Activated CD4-positive, alpha-beta T cell treated with anti-CD3 and anti-CD28 coated beads, Interleukin-2, amount 50 U/mL, for 4 hours (primary cell): ENCODE results near the gene HDAC4.

ENCODE experiments used
- DNase-seq, 2 experiments: peaks; one replicate each; pipeline ENCODE4 v3.0.0-alpha.2; 2020

Gene HDAC4

GRCh38 chr2:239305771-239306170, 95.0 kb downstream of the HDAC4 start:
- DNase-seq = no peak

- no peak for DNase-seq
These were observed 95.6 kb downstream of the HDAC4 start for GRCh38 chr2:239305222-239305575.

GRCh38 chr2:239304533-239305221, 96.1 kb downstream of the HDAC4 start:
- DNase-seq = no peak

GRCh38 chr2:239303711-239304532, 96.9 kb downstream of the HDAC4 start:
- no peak for DNase-seq

- no peak for DNase-seq
These were observed 97.8 kb downstream of the HDAC4 start for GRCh38 chr2:239302808-239303557.

GRCh38 chr2:239302083-239302807, 98.6 kb downstream of the HDAC4 start:
- DNase-seq = no peak

- DNase-seq = no peak
These were observed 99.7 kb downstream of the HDAC4 start for GRCh38 chr2:239300871-239301735.

GRCh38 chr2:239300242-239300641, 100.6 kb downstream of the HDAC4 start:
- no peak for DNase-seq

- no peak for DNase-seq
These were observed 101.4 kb downstream of the HDAC4 start for GRCh38 chr2:239299218-239299939.

- DNase-seq = peak; percentile 68 to 73
These were observed 102.6 kb downstream of the HDAC4 start for GRCh38 chr2:239298116-239298804.

- no peak for DNase-seq
These were observed 103.4 kb downstream of the HDAC4 start for GRCh38 chr2:239297142-239298004.

- no peak for DNase-seq
These were observed 104.5 kb downstream of the HDAC4 start for GRCh38 chr2:239296020-239296932.

- DNase-seq = no peak
These were observed 105.3 kb downstream of the HDAC4 start for GRCh38 chr2:239295377-239296019.

- DNase-seq = no peak
These were observed 106.2 kb downstream of the HDAC4 start for GRCh38 chr2:239294571-239295054.

- peak; percentile 54 to 57 for DNase-seq
These were observed 106.9 kb downstream of the HDAC4 start for GRCh38 chr2:239293775-239294430.

GRCh38 chr2:239292959-239293774, 107.7 kb downstream of the HDAC4 start:
- no peak for DNase-seq
